IPS-NIHi7 (cell line): ENCODE results near the gene ANKZF1.
A peak's percentile ranks its signal among the peaks of the same experiment; 100 is the strongest.
"Not testable (repeated sequence)": the region's sequence is repeated elsewhere in the genome, so short reads cannot be mapped to it uniquely, and the experiment has no call there.

Source experiments
- DNase-seq: peaks from one replicate; pipeline ENCODE4 v3.0.0; 2012; ENCODE audit warnings: mixed read lengths; ENCODE audit errors: extremely low spot score

Gene ANKZF1

GRCh38 chr2:219252900-219253752 is 23.5 kb downstream of the ANKZF1 start, which contains the start of gene TUBA4B:
Gene TUBA4B, plus strand, starts transcription at chr2:219253243. Its CDS starts 165 bp downstream, at chr2:219253408.
- peak; percentile 41 for DNase-seq

- DNase-seq: peak; percentile 96
Observed at GRCh38 chr2:219253753-219254589, 24.4 kb downstream of the ANKZF1 start, which contains the start of gene TUBA4A. Gene TUBA4A, minus strand, starts transcription at chr2:219253918. Its CDS starts 60 bp downstream, at chr2:219253858.

DNA sequence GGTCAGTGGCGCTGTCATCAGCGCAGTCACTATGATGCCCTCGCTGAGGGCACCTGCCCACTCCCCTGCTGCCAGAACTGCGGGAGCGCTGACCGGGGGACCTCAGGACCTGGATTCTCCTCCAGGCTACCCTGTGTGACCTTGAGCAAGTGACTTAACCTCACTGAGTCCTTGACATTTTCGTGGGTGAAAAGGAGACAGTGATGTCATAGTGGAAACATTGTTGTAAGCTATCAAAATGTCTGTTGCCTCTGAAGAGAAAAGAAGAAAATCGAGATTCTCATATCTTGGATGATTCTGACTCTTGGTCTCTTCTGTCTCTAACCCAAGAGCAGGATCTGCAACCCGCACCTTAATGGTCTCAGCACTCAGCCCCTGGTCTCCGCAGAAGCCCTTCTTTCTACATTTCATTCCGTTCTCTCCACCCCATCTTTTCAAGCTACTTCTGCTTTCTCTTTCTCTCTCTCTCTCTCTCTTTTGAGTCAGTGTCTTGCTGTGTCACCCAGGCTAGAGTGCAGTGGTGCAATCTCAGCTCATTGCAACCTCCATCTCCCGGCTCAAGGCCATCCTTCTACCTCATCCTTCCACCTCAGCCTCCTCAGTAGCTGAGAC is 25.1 kb downstream of the ANKZF1 start:
- no peak for DNase-seq

DNA sequence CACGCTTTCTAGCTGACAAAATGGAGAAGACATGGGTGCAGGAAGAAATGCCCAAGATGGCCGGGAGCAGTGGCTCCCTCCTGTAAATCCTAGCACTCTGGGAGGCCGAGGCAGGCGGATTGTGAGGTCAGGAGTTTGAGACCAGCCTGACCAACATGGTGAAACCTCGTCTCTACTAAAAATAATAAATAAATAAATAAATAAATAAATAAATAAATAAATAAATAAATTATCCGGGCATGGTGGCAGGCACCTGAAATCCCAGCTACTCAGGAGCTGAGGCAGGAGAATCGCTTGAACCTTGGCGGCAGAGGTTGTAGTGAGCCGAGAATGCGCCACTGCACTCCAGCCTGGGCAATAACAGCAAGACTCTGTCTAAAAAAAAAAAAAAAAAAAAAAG is 29.3 kb downstream of the ANKZF1 start:
- DNase-seq: not testable (repeated sequence)

DNA sequence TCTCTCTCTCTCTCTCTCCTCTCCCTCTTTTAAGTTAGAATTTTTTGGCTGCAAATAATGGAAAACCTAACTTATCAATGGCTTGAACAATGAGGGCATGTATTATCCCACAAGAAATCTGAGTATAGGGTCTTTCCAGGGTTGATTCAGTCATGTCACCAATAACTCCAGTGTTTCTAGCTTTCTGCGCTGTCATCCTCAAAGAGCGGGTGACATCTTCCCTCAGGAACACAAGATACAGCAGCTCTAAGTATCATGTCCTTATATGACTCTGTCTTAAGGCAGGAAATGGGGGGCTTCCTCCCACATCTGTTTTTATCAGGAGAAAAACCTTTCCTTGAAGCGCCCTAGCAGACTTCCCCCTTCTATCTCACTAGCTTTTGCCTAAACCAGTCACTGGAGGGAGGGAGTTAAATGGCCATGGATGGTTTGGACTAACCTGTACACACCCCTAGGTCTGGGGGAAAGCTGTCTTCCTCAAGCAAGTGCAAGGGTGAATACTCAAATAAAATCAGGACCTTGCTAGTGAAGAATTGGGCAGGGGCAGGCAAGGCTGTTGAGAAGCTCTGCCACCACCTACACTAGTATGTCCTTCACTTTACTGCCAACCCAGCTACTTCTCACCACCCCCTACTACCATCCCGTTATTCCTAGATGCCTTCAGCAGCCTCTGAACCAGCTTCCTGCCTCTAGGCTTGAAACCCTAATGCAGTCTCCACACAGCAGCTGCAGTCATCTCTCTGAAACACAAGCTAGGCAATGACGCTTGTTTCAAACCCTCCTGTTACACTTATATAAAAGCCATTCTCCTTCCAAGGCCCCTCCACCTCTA is 31.6 kb downstream of the ANKZF1 start:
- no peak for DNase-seq

GRCh38 chr2:219266232-219266631 is 36.6 kb downstream of the ANKZF1 start:
- DNase-seq: no peak

DNA sequence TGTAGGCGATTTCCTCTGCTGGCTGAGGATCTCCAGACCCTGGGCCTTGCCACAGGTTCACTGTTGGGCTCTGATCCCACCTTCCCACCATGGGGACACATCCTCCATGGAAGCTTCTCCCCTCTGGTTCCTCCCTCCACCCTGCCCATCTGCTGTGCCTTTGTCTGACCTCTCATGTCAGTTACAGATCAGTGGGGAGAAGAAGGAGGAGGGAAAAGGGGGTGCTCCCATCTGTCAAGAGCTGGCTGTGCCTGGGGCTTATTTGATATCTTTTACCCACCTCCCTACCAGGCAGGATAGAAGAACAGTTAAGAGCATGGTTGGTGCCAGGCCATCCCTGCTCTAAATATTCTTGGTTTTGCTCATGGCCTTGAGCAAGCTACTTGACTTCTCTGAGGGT is 37.3 kb downstream of the ANKZF1 start:
- DNase-seq: no peak

- DNase-seq: no peak
Observed at GRCh38 chr2:219268294-219268693, 38.7 kb downstream of the ANKZF1 start.

DNA sequence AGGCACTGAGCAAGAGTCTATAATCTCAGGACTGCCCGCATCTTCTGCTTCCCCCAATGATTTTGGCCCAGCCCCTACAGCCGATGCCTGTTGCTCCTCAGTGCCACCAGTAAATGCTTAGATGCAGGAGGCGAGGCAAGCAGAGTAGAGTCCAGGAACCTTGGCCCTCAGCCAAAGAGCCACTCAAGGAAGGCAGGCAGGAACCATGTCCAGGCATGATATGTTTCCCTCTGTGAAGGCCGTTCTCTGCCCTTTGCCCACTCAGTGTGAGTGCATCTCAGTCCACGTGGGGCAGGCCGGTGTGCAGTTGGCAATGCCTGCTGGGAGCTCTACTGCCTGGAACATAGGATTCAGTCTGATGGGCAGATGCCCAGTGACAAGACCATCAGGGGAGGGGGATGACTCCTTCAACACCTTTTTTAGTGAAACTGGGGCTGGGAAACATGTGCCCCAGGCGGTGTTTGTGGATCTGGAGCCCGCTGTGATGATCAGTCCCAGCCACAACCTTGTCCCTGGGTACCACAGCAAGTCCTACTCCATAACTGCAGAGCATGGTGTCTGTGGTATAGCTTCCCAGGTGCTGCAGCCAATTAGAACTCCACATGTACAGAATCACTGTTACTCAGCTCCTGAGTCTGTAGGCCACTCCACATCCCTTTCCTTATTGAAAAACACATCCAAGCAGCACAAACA is 39.9 kb downstream of the ANKZF1 start:
- DNase-seq: no peak

- DNase-seq: no peak
Observed at GRCh38 chr2:219270055-219270372, 40.4 kb downstream of the ANKZF1 start.

GRCh38 chr2:219271021-219271420 is 41.4 kb downstream of the ANKZF1 start:
- no peak for DNase-seq

DNA sequence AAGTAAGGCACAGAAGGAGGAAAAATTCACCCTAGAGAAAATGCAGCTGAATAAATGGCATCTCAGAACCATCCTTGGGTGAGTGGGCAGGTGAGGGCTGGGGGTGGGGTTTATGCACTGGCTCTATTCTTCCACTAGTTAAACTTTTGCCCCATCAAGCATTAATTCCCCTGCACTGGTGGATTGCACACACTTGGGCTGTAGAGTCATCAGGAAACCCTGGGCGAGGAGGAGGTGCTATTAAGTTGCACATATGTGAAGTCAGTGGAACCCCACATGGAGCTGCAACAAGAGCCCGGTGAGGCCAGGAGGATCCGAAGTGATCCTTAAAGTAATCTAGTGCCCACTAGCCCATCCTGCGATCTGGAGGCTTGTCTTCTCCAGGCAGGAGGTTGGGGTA is 42.8 kb downstream of the ANKZF1 start:
- no peak for DNase-seq

DNA sequence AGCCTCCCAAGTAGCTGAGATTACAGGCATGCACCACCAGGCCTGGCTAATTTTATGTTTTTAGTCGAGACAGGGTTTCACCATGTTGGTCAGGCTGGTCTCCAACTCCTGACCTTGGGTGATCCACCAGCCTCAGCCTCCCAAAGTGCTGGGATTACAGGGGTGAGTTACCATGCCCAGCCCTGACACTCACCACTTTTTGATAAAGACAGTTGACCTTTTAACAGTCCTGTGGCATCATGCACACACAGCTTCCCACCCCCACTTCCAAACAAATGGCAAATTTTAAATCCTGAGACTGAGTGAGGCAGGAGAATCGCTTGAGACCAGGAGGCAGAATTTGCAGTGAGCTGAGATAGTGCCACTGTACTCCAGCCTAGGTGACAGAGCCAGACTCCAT is 43.4 kb downstream of the ANKZF1 start:
- DNase-seq: no peak

DNA sequence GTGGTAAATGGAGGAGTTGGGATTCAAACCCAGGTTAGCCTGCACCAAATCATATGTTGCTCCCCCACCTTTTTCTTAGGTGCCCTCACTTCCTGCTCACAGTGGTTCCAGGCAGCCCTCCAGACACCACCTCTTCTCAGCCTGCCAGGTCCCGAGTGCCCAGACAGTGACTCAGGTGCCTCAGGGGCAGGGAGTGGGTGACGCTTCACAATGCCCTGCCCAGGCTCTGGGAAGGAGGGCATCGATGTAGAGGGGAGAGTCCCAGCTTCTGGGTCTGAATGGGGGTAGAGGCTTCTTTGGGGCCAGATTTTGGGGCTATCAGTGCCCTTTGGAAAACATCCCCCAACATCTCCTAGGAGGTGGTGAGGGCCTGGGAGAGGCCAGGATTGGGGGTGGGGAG is 44.3 kb downstream of the ANKZF1 start:
- DNase-seq: no peak

DNA sequence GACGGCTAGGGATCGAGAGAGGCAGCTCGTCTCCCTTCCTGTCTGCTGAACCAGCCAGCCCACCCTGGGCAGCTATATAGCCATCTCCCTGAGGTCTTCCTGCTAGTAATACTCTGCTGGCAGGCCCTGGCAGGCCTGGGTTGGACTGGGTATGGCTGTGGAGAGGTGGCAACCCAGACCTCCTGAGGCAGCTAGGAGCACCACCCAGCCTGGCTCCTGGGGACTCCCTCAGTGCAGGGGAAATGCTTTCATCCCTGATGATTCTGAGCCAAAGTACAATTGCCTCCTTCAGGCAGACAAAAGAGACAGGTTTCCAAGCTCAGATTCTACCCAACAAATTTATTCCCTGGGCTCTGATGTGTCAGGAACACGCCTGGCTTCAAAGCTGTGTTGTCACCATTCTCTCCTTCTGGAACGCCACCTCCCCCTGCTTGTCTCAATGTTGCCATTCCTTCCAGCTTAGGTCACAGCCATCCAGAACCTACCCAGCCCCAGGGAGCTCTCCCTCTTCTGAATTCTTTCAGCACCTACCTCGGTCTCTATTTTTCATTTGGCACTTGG is 44.8 kb downstream of the ANKZF1 start:
- DNase-seq: peak; percentile 78

DNA sequence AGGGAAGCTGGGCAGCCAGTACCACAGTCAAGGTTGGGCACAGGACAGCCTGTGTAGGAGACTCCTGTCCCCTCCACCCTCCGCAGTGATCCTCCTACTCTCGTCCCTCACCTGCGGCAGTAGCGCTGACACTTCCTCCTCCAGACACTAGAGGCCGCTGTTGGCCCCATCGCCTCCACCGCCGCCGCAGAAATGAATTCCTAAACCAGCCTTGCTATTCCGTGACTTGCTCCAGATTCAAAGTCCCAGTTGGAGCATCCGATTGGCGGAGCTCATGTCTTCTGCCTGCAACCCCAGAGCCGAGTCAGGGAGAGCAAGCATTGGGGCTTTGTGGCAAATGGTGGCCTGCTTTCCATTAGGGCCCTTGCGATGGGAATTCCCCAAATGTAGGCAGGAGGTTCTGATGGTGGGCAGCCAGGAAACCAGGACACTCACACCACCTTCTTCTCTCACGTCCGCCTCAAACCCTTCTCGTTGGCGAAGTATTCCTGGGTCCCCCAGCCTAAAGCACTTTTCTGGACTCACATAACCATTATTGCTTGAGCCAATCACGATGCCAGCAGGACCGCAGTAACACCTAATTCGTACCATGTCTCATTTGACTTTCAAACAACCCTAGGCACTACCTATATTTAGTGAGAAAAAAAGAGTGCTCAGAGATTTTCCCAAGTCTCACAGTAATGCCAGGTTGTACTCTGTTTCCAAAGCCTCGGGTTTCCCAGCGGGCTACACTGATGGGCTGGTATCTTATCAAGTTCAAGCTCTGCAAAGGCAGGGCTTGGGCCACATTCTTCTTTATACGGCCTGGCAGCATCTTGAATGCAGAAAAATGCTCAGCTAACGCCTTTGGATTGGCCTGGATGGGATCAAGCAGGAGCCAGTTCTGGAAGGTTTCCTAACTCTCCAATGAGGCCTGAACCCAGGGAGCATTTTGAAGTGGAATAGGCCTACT is 48.4 kb downstream of the ANKZF1 start:
- DNase-seq: peak; percentile 84

DNA sequence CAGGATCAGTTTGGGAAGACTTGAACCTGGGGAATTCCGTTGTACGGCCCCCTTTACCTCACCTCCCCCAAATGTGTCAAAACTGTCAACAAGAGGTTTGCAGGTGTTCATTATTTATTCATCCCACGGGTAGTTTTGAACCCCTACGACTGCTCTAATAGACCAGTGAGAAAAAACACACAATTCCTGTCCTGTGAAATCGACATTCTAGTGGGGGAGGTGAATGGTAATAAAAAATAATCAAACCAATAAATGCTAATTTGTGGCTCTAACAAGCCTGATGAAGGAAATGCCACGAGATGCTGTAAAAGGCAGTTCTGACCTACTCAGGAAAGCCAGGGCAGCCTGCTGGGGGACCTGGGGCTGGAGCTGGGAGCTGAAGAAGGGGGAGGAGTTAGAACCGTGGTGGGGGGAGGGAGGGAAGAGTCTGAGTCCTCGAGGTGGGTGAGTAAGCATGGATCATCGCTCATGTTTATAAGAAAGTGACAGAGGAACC is 49.1 kb downstream of the ANKZF1 start:
- DNase-seq: no peak

GRCh38 chr2:219279151-219279915 is 49.7 kb downstream of the ANKZF1 start, which contains the start of gene DNAJB2:
Gene DNAJB2, plus strand, starts transcription at chr2:219279366. Its CDS starts 468 bp downstream, at chr2:219279834.
- peak; percentile 98 for DNase-seq
